Measurements from ENCODE around the gene RNF20. TPM values are rescaled to one million over a fixed set of nuclear protein-coding genes. Genes with fewer than 3 reads are reported as not detected.

Gene RNF20
- total RNA-seq, 1 donor from 2014 or later = 22.3 TPM

- intact Hi-C loops (cut with DNase I) = no loop called here
- TF ChIP-seq CTCF (IDR thresholded peaks at IDR 0.05) (no peak), POLR2A (IDR thresholded peaks at IDR 0.05) (no peak), POLR2AphosphoS5 (IDR thresholded peaks at IDR 0.05; ENCODE audit: insufficient read depth in 1 of 2, low read depth in 1 of 2) (no peak)
- H3K4me1 ChIP-seq = no peaks in the 10 kb centered on the region
- no peak for DNase-seq (ENCODE audit: extremely low spot score in 2 of 2)
- no peak overlapping the region for H3K27ac ChIP-seq
- no peaks in the 10 kb centered on the region for H3K9me3 ChIP-seq
- no peaks in the 10 kb centered on the region for H3K36me3 ChIP-seq
- no peaks in the 10 kb centered on the region for H3K27me3 ChIP-seq
- H3K4me3 ChIP-seq = no peak overlapping the region
Observed at GRCh38 chr9:101605547-101605946, 71.9 kb downstream of the RNF20 start.

Small RNA genes within 50 kb of the gene (small RNA-seq; reads per million reads assigned to genes)
- gene AL353621.1 = not detected

Other genes with a start within 250 kb of the RNF20 start
- not detected for gene BAAT, start 148.8 kb upstream of the RNF20 start, total RNA-seq
- gene MRPL50, start 135.2 kb upstream of the RNF20 start, total RNA-seq = 8.8 TPM
- 12.5 TPM for gene ZNF189, start 135.0 kb upstream of the RNF20 start, total RNA-seq
- not detected for gene ALDOB, start 98.1 kb upstream of the RNF20 start, total RNA-seq
- not detected for gene PPP3R2, start 61.1 kb downstream of the RNF20 start, total RNA-seq
- 1.5 TPM for gene GRIN3A, start 204.8 kb downstream of the RNF20 start, total RNA-seq